K562 (cell line): ENCODE measurements around the gene SUPT3H.

ENCODE experiments used
- EZH2 ChIP-seq: IDR thresholded peaks from 2 replicates; pipeline ENCODE4 v1.6.1; 2012; ENCODE audit warnings: low read depth, mild to moderate bottlenecking, inconsistent platforms, low read length, borderline replicate concordance
- PHF20 ChIP-seq: fragments of 450-650 bp; IDR thresholded peaks from 2 replicates; pipeline ENCODE4 v1.6.1; 2018; ENCODE audit not compliant: partially characterized antibody
- POLR2AphosphoS5 ChIP-seq: IDR thresholded peaks from 2 replicates; pipeline ENCODE4 v1.6.1; 2011; ENCODE audit warnings: mild to moderate bottlenecking, low read depth, low read length, moderate library complexity; ENCODE audit not compliant: control insufficient read depth, insufficient read depth
- XRCC5 ChIP-seq: fragments of 200-400 bp; formaldehyde crosslinking; IDR thresholded peaks from 2 replicates; pipeline ENCODE4 v1.6.1; 2017; ENCODE audit warnings: low read depth, mild to moderate bottlenecking, low read length
- ZNF518B ChIP-seq: fragments of 250-450 bp; sonication (Bioruptor Pico); IDR thresholded peaks from 2 replicates; pipeline ENCODE4 v1.5.0; 2021; ENCODE audit warnings: mild to moderate bottlenecking, moderate library complexity

DNA sequence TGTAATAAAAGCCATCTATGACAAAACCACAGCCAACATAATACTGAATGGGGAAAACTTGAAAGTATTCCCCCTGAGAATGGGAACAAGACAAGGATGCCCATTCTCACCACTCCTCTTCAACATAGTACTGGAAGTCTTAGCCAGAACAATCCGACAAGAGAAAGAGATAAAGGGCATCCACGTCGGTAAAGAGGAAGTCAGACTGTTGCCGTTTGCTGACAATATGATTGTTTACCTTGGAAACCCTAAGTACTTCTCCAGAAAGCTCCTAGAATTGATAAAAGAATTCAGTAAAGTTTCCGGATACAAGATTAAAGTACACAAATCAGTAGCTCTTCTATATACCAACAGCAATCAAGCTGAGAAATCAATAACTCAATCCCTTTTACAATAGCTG, 63.6 kb downstream of the SUPT3H start:
- TF ChIP-seq XRCC5: no peak
- TF ChIP-seq ZNF518B (CRISPR knock-in tag): no peak
- TF ChIP-seq POLR2AphosphoS5: no peak
- no peak for TF ChIP-seq EZH2
- no peak for TF ChIP-seq PHF20
